Measurements from ENCODE around the gene NDNF.
A peak's percentile ranks its signal among the peaks of the same experiment; 100 is the strongest.

NDNF gene, protein sequence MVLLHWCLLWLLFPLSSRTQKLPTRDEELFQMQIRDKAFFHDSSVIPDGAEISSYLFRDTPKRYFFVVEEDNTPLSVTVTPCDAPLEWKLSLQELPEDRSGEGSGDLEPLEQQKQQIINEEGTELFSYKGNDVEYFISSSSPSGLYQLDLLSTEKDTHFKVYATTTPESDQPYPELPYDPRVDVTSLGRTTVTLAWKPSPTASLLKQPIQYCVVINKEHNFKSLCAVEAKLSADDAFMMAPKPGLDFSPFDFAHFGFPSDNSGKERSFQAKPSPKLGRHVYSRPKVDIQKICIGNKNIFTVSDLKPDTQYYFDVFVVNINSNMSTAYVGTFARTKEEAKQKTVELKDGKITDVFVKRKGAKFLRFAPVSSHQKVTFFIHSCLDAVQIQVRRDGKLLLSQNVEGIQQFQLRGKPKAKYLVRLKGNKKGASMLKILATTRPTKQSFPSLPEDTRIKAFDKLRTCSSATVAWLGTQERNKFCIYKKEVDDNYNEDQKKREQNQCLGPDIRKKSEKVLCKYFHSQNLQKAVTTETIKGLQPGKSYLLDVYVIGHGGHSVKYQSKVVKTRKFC

DNA sequence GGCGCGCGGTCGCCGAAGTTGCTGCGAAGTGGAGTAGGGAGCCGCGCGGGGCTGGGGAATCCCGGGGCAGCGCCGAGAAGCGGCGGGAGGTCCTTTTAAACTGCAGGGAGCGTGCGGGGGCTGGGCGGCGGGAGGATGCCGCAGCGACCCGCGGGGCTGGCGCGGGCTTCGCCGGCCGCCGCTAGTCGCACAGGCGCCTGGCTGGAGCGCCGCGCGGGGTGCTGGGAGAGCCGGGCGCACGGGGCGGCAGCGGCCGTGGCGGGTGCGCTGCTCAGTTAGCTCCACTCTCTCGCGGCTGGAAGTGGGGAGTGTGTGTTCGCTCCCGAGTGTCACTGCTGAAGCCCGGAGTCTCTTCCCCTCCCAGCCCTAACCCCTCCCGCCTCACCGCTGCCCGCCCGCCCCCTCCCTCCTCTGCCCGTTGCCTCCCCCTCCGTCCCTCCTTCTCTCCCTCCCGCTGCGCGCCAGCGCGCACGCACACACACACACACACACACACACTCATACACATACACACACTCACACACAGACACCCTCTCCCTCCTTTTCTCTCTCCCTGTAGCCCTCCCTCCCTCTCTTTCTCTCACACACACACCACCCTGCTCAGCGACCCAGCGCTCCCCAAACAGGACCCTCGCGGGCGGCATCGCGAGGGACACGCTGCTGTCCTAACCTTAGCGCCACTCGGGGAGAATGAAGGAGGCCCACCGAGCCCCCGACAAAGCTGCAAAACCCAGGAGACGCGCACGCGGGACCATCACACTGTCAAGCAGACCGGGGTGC lies at the start of gene NDNF:
TSS of gene NDNF (minus strand) at position 312 of the 780 bp plus-strand sequence. CDS start 26,698 bp downstream, outside the sequence.
- DNase-seq (ENCODE audit: low read depth in 2 of 2), result peak in 1 of 2 donors; percentile 27

DNA sequence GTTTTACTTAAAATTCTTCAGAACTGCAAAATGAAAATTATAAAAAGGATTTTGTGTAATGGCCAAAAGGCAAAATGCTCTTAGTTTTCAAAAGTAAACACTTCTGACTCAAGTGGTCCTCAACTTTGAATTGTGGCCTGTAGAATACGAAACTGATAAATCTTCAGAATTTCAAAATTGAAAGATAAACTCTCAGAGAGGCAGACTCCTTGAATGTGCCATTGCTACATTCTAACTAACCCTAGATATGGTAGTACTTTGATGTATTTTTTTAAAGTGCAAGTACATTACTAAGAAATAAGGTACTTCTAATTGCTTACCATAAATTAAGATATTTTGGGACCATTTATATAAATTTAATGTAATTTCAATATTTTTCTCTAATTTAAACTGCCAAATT lies 47.4 kb upstream of the NDNF start:
- no peak for DNase-seq (ENCODE audit: low read depth in 2 of 2)

DNA sequence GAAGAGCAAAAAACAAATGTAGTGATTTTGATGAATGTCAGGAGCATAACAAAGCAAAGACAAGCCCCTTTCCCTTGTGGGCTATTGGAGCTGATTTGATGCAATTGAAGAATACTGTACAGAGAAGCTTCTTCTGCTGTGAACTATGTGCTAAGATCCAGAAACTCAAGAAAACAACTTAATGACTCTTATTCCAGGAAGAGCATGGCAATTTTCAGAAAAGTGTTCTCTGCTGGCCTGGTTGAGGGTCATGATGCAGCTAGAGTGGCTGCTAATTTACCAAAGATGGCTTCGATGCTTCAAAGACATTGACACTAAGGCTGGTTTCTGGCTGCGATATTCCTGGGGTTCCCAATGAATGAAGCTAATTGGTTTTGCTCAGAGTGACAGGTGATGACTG lies 46.0 kb upstream of the NDNF start:
- DNase-seq (ENCODE audit: low read depth in 2 of 2), result no peak

DNA sequence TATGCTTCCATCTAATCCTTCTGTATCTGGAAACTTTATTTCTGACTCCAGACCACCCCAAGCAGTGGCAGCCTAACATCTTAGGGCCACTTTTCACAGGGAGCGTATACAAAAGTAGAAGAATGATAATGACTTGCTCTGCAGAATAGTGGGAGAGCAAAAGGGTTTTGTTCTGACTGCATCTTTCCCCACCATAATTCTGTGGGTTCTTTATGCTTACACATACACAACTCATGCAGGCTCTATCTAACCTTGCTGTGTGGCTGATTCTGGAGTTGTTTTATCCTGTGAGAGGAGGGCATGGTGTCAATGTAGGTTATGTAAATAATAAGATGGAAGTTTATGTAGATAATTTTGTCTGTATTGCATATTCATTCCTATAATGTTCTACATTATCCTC lies 42.4 kb upstream of the NDNF start:
- no peak for DNase-seq (ENCODE audit: low read depth in 2 of 2)

DNA sequence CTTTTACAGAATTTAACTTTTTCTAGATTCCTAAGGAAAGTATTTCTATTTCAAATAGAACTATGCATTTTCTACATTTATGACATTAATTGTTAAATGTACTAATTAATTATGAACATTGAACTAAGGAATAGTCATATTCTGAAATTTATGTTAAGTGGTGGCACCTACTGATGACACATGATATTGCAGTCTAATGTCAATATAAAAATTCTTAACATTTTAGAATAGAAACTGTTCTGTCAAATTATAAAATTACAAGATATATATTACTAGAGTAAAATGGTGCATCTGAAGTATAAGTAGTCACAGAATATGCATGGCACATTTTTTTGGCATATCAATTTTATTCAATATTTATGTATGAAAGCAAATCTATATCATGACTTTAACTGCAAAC lies 40.2 kb upstream of the NDNF start:
- DNase-seq (ENCODE audit: low read depth in 2 of 2), result no peak

DNA sequence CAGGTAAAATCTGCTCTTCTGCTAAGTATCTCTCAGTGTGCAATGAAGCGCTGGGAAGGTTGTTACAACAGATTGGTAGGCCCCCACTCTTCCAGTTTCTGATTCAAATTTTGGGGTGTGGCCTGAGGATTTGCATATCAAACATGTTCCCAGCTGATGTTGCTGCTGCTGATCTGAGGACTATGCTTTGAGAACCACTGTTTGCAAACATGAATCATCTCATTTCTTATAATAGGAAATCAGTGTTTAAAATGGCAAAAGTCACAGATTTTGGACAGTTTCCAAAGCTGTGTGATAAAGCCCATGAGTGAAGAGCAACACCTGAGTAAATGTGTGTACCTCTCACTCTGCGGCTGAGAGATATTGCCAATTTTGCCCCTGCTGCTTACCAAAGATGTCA lies 36.2 kb upstream of the NDNF start:
- DNase-seq (ENCODE audit: low read depth in 2 of 2), result no peak

DNA sequence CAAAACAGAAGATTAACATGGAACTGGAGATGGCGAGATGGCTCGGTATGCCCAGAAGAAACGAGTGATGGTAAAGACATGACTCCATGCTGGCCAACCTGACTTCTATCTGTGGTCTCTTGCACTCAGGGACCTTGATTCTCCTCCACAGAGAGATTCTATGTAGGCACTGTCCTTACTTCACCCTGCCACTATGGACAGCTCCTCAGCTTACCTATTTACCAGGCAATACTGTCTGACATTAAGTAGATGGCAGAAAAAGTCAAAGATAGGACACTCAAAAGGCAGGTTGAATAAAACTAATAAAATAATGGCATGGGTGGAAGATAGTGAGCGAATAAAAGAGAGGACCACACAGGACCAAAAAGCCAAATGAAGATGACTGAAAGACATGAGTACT lies 35.2 kb upstream of the NDNF start:
- DNase-seq (ENCODE audit: low read depth in 2 of 2), result no peak

DNA sequence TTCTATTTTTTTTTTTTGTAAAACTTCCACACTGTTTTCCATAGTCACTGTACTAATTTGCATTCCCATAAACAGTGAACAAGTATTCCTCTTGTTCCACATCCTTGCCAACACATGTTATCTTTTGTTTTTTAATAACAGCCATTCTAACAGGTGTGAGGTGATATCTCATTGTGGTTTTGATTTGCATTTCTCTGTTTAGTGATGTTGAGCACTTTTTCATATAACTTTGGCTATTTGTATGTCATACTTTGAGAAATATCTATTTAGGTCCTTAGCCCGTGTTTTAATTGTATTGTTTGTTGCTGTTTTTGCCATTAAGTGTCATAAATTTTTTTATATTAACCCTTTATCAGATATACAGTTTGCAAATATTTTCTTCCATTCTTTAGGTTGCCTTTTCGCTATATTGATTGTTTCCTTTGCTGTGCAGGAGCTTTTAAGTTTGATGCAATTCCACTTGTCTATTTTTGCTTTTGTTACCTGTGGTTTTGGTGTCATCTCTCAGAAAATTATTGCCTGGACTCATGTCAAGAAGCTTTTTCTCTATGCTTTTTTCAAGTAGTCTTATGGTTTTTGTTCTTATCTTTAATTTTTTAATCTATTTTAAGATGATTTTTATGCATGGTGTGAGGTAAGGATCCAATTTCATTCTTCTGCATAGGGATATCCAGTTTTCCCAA lies 27.9 kb upstream of the NDNF start:
- no peak for DNase-seq (ENCODE audit: low read depth in 2 of 2)

DNA sequence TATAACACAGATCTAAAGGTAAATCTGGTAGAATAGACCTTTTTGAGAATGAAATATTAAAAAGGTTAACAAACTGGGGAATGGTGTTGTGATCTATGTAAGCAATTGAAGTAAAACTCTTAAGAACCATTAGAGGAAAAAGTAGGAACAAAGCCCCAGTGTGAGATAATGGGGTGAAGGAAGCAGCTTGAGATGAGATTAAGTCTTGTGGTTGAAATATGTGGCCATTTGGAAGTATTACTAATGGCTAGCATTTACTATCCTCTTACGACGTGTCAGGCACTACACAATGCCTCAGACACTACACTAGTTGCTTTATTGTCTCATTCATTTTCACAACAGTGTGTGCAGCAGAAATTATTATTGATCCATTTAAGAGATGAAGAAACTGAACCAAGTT lies 25.9 kb upstream of the NDNF start:
- no peak for DNase-seq (ENCODE audit: low read depth in 2 of 2)

DNA sequence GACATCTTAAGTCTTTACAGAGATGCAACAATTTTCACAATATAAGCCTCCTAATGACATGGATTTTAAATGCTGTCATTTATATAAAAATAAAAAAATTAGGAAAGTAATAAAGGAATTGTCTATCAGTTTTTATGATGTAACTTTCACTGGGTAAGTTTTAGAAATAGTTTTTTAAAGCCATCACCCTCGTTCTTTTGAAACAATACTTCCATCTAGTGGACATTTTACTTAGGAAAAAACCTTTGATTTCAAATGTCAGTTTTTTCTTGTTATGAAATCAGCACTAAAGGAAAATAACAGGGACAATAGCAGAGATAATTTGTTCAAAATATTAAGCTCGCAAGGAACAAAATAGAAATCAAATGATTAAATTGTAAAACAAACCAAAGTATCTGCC lies 24.3 kb upstream of the NDNF start:
- no peak for DNase-seq (ENCODE audit: low read depth in 2 of 2)

DNA sequence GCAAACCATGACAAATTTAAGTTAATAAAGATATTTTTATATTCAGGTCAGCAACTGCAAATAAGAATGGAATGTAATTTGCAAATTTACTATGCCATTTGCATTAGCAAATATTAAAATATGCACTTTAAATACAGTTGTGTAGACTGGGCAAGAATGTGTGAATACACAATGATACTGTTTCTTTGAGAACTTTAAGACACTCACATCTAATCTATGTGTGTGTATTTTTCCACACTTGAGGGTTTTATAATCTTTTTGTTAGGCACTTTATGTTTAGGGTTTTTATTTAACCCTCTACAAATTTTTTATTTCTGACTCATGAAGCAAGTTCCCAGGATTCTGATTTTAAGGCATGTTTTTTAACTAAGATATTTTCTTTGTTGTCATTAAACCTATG lies 23.9 kb upstream of the NDNF start:
- DNase-seq (ENCODE audit: low read depth in 2 of 2), result no peak

DNA sequence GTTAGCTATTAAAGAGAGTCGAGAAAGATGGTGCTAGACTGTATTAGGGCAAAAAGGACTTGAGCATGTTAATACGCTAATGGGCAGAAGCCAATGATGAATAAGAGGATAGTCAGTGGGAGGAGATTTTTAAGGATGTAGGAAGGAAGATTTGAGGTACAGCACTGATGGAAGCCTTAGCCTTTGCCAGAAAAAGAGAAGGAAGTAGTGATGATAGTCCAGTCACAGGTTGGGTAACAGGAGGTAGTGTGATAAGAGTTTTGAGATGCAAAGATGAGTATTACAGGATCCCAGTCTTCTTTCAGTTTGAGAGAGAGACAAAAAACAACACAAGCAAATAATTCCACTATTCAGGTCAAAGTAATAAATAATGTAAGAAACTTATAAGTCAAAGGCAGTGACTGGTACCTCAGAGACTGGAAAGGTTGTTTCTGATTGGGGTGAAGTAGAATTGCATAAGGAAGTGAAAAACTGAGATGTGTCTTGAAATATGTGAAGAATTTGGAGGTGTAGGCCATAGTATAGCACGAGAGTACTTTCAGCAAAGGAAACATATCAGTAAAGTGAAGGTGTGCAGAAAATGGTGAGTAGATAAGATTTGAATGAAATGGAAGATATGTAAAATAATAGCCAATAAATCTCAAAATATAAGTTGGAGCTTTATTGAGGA lies 22.1 kb upstream of the NDNF start:
- no peak for DNase-seq (ENCODE audit: low read depth in 2 of 2)

DNA sequence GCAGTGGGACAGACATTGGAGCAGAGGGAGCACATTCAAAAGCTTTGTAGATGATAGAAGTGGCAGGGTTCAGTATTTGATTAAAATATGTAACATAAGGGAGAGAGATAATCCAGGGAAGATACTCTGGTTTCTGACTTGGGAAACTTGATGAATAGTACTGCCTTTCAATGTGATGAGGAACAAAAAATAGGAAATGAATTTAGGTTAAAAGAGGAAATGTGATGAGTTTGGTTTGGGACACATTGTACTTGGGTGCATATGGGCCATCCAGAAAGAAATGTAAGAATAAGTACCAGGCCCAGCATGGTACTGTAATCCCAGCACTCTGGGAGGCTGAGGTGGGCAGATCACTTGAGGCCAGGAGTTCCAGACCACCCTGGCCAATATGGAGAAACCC lies 20.9 kb upstream of the NDNF start:
- no peak for DNase-seq (ENCODE audit: low read depth in 2 of 2)

DNA sequence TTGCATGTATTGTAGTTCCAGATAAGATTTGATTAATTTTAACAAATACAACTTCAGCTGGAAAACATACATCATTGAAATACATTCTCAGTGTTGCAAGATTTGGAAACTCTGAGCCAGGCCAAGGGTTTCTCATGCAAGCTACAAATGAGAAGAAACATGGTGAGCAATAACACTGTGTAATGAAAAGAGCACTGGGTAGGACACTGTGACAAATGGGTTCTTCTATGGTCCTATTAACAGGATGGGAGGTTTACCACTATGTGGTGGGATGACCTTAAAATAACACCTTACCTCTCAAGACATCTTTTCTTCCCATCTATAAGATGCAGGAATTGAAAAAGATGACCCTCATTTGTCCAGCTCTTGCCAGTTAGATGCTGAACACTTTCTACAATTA lies 19.6 kb upstream of the NDNF start:
- no peak for DNase-seq (ENCODE audit: low read depth in 2 of 2)

DNA sequence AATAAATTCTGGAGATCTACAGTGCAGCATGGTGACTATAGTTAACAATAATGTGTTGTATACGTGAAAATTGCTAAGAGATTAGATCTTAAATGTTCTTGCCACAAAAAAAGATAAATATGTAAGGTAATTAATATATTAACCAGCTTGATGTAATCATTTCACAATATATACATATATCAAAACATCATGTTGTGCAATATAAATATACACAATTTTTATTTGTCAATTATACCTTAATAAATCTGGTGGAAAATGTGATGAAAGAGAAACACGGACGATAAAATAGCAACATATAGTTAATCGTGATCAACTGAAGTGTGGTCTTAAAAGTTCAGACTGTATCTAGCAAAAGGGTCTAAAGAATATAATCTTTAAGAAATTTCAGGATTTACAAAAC lies 16.5 kb upstream of the NDNF start:
- no peak for DNase-seq (ENCODE audit: low read depth in 2 of 2)

DNA sequence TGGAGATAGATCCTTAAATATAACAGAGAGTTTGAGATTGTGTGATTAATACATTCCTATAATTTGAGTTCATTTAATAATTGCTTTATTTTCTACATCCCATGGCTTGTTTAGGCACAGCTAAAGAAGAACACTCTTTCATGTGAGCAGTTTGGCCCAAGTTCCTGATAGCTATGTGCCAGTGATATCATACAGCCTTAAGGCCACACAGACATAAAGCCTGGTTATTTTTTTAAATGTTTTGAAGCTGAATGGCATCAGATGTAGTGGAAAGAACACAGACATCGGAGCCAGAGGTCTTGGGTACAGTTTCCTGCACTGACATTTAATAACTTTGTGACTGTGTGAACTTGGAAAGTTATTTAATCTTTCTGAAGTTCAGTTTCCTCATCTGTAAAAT lies 7.0 kb upstream of the NDNF start:
- DNase-seq (ENCODE audit: low read depth in 2 of 2), result no peak

DNA sequence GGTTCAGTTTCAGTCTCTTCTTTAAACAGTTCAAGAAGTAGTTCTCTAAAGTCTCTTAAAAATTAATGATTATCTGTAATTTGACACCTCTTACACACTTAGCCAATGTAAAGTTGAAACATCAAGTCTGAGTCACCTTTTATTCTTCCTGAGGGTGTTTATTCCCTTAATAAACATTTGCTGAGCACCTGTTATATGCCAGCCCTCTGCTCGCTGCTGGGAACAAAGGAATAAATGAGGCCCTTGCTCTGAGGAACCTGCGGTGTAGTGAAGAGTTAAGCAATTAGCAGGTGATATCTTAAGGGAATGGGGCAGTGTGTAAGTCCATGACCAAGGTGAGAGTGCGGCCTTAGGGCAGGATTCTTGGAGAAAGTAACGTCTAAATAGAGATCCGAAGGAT lies 5.2 kb upstream of the NDNF start:
- no peak for DNase-seq (ENCODE audit: low read depth in 2 of 2)

DNA sequence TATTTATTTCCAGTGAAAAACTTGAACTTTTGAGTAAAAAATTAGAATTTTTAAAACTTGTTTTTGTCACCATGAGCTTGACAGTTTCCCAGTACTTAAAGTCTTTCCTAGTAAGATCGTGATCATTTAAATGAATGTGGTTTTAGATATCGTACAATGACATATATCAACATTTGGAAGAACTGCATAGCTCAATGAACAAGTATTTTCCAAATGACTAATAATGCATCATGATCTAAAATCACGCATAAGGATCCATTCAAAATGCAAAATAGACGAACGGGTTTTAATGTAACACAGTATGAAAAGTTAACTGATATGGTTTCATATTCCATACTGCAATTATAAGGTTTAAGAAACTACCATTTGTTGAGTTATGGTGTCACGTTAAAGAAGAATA lies 4.1 kb upstream of the NDNF start:
- no peak for DNase-seq (ENCODE audit: low read depth in 2 of 2)

DNA sequence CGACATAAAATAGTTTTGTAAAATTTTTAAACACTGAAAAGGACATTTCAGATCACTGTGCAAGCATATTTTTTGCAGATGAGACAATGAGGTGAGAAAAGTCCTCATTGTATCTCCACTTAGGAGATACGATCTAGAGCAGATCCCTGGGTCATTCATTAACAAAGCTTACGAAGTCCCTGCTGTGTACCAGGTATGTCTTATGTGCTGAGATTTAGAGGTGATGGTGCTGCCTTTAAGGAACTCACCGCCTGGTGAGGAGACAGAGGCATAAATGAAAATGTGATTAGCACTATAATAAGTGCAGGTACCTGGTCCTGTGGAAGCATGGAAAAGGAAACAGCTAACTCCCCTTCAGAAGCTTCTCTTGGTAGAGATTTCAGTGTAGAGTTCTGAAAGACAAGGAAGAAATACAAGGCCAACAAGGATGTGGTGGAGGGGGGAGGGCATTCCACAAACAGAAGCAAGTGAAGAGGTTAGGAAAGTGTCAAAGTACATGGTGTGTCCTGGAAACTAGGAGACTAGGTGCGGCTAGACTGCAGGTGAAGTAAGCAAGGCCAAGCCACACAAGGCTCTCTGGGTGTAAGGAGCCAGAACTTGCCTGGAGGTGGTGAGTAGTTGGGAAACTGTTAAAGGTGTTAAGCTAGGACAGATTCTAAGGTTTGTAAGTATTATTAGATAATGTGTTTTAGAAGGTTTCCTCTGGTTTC lies 1.5 kb upstream of the NDNF start:
- DNase-seq (ENCODE audit: low read depth in 2 of 2), result no peak

DNA sequence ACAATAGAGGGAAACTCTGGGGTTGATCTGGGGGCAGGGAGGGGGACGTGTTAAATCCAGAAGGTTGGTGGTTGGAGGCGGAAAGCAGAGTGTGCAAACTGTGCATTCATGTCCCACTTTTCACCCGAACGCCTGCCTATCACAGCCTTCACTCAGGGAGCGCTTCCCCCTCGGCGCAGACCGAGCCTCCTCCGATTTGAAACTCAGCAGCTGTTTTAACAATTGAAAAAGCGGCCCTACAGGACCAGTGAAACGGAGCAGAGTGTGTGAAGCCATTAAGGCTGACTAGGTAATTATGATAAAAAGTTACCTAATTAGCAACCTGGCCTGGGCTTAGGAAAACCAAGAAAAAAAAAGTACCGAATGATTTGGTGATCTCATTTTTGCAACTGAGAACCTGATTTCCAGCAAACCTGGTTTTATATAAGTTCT lies 685 bp upstream of the NDNF start:
- DNase-seq (ENCODE audit: low read depth in 2 of 2), result no peak

DNA sequence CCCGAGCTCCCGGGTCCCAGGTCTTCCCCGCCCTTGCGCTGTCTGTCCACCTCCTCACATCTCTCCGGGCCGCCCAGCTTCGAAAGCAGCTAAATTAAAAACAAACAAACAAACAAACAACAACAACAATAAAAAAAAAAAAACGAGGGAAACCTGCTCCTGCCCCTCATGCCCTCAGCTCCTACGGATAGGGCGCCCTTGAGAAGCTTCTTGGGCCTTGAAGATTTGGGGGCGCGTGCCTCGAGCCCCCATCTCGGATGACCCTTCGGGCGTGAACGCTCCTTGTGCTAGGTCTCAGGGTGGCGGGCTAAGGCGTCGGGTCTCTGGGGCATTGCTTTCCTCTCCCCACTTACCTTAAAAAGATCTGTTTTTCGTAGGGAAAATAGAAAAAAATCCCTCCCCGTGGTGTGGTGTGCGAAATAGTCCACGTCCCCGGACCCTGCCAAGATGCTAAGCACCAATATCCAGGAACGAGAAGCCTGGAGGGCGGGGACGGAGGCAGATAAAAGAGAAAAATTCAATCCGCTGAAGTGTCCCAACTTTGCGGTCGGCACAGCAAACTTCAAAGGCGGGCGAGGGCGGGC lies 603 bp downstream of the NDNF start:
- DNase-seq (ENCODE audit: low read depth in 2 of 2), result no peak

All from stimulated activated CD8-positive, alpha-beta memory T cell treated with anti-CD3 and anti-CD28 coated beads, Interleukin-2, amount 100 ng/mL, for 48 hours (primary cell).